H1 (cell line): ENCODE results near the gene MX1. TPM values are rescaled to one million over a fixed set of nuclear protein-coding genes. Genes with fewer than 3 reads are reported as not detected.

ENCODE experiments used
- CTCF ChIA-PET: fragments of 300-600 bp; sonication (Branson Sonifier 250); formaldehyde crosslinking; loops from one replicate; lab custom pipeline; 2021; ENCODE audit not compliant: partially characterized antibody; lab: Charles Lee
- POLR2A ChIA-PET: fragments of 300-600 bp; sonication (Branson Sonifier 250); formaldehyde crosslinking; loops from one replicate; lab custom pipeline; 2021; ENCODE audit warnings: inconsistent platforms; ENCODE audit not compliant: partially characterized antibody; lab: Charles Lee
- DNase-seq, 2 experiments: peaks; one replicate each; pipeline versions ENCODE4 v3.0.0 to v3.0.0-alpha.2; 2010 to 2022; ENCODE audit warnings: low spot score in 2 of 2, low read depth in 1 of 2, mixed read lengths in 1 of 2
- FAIRE-seq: peaks from 2 replicates; lab custom pipeline; 2011; peaks lifted over from hg19 to GRCh38; lab: Jason Lieb, UNC
- H2AFZ ChIP-seq: 2 replicates; pipeline ENCODE4 v1.8.1; 2012; ENCODE audit warnings: low read length, inconsistent platforms
- H2AK5ac ChIP-seq: 2 replicates; pipeline ENCODE4 v1.6.1; 2013; ENCODE audit warnings: low read depth, low read length
- H2BK120ac ChIP-seq: replicated peaks from 2 replicates; pipeline ENCODE3; 2013; ENCODE audit warnings: low read depth, low read length, inconsistent platforms
- H2BK12ac ChIP-seq: 2 replicates; pipeline ENCODE4 v1.6.1; 2013; ENCODE audit warnings: low read depth, low read length
- H2BK15ac ChIP-seq: 2 replicates; pipeline ENCODE4 v1.6.1; 2013; ENCODE audit warnings: low read length
- H2BK20ac ChIP-seq: 2 replicates; pipeline ENCODE4 v1.6.1; 2013; ENCODE audit warnings: low read length
- H2BK5ac ChIP-seq: 2 replicates; pipeline ENCODE4 v1.6.1; 2013; ENCODE audit warnings: low read depth, low read length
- H3K14ac ChIP-seq: 2 replicates; pipeline ENCODE4 v1.6.1; 2013; ENCODE audit warnings: inconsistent platforms; ENCODE audit not compliant: insufficient read length
- H3K18ac ChIP-seq: 2 replicates; pipeline ENCODE4 v1.6.1; 2013; ENCODE audit warnings: low read length; ENCODE audit errors: extremely low read depth
- H3K23ac ChIP-seq: 2 replicates; pipeline ENCODE4 v1.6.1; 2013; ENCODE audit warnings: inconsistent platforms; ENCODE audit not compliant: insufficient read length
- H3K23me2 ChIP-seq: 2 replicates; pipeline ENCODE4 v1.6.1; 2013; ENCODE audit warnings: low read depth, low read length
- H3K27ac ChIP-seq: 2 replicates; pipeline ENCODE4 v1.6.1; 2011; ENCODE audit warnings: low read depth, low read length, inconsistent platforms
- H3K27me3 ChIP-seq, 4 experiments: replicated peaks in 1 of 4; 1 replicate in 1 of 4; 2 replicates in 3 of 4; pipeline versions ENCODE4 v1.6.1 to v1.8.1; 2011 to 2013; ENCODE audit warnings: low read length in 3 of 4, mild to moderate bottlenecking in 3 of 4, inconsistent platforms in 2 of 4, mixed read lengths in 2 of 4, moderate library complexity in 1 of 4; ENCODE audit not compliant: control insufficient read depth in 3 of 4, insufficient read depth in 3 of 4; ENCODE audit errors: extremely low read depth in 1 of 4
- H3K36me3 ChIP-seq, 4 experiments: 2 replicates each; pipeline versions ENCODE4 v1.6.1 to v1.8.1; 2011 to 2013; ENCODE audit warnings: mild to moderate bottlenecking in 4 of 4, low read length in 3 of 4, moderate library complexity in 2 of 4, control low read depth in 1 of 4, inconsistent platforms in 1 of 4; ENCODE audit not compliant: insufficient read depth in 4 of 4, control insufficient read depth in 2 of 4
- H3K4ac ChIP-seq: replicated peaks from 2 replicates; pipeline ENCODE3; 2013; ENCODE audit warnings: low read length, low read depth, mixed read lengths, inconsistent platforms; ENCODE audit not compliant: insufficient read length
- H3K4me1 ChIP-seq, 4 experiments: replicated peaks in 1 of 4; 1 replicate in 1 of 4; 2 replicates in 3 of 4; pipeline versions ENCODE4 v1.6.1 to v1.8.1; 2011 to 2013; ENCODE audit warnings: low read length in 3 of 4, inconsistent platforms in 2 of 4, mixed read lengths in 1 of 4; ENCODE audit not compliant: insufficient read depth in 4 of 4, control insufficient read depth in 3 of 4
- H3K4me2 ChIP-seq, 2 experiments: 2 replicates each; pipeline versions ENCODE4 v1.6.1 to v1.8.1; 2011 to 2013; ENCODE audit warnings: low read depth in 2 of 2, low read length in 2 of 2, control low read depth in 1 of 2, inconsistent platforms in 1 of 2, mild to moderate bottlenecking in 1 of 2; ENCODE audit not compliant: insufficient read depth in 1 of 2
- H3K4me3 ChIP-seq, 4 experiments: fragments of 200-600, 300-600 bp in 1 of 4; sonication (generic), shearing (Covaris generic), sonication (Bioruptor Twin) in 1 of 4; 2 replicates each; pipeline versions ENCODE4 v1.5.1 to v1.8.1; 2011 to 2016; ENCODE audit warnings: low read length in 4 of 4, low read depth in 3 of 4, control low read depth in 2 of 4, inconsistent platforms in 2 of 4, mild to moderate bottlenecking in 2 of 4, mixed read lengths in 1 of 4, moderate library complexity in 1 of 4; ENCODE audit not compliant: insufficient read depth in 2 of 4; ENCODE audit errors: extremely low read depth in 1 of 4
- H3K56ac ChIP-seq: replicated peaks from 2 replicates; pipeline ENCODE3; 2013; ENCODE audit warnings: low read depth, mild to moderate bottlenecking, mixed read lengths, low read length, inconsistent platforms; ENCODE audit not compliant: insufficient read length
- H3K79me1 ChIP-seq: 2 replicates; pipeline ENCODE4 v1.6.1; 2013; ENCODE audit warnings: low read depth, low read length, control low read depth
- H3K79me2 ChIP-seq, 2 experiments: 2 replicates each; pipeline versions ENCODE4 v1.6.1 to v1.8.1; 2012 to 2013; ENCODE audit warnings: low read length in 2 of 2, mild to moderate bottlenecking in 2 of 2, inconsistent platforms in 1 of 2; ENCODE audit not compliant: insufficient read depth in 2 of 2, control insufficient read depth in 1 of 2
- H3K9ac ChIP-seq, 4 experiments: replicated peaks in 1 of 4; 1 replicate in 1 of 4; 2 replicates in 3 of 4; pipeline versions ENCODE4 v1.6.1 to v1.8.1; 2011 to 2013; ENCODE audit warnings: low read depth in 3 of 4, low read length in 3 of 4, control low read depth in 2 of 4, mild to moderate bottlenecking in 2 of 4, moderate library complexity in 2 of 4, inconsistent platforms in 1 of 4; ENCODE audit errors: extremely low read depth in 1 of 4
- H3K9me3 ChIP-seq, 2 experiments: 2 replicates each; pipeline versions ENCODE4 v1.6.1 to v1.8.1; 2012 to 2013; ENCODE audit warnings: mild to moderate bottlenecking in 2 of 2, moderate library complexity in 2 of 2, control low read depth in 1 of 2, inconsistent platforms in 1 of 2, low read depth in 1 of 2, low read length in 1 of 2, mixed read lengths in 1 of 2; ENCODE audit not compliant: insufficient read depth in 2 of 2
- H4K20me1 ChIP-seq, 2 experiments: replicated peaks in 1 of 2; 2 replicates each; pipeline versions ENCODE3 to v1.8.1; 2011 to 2013; ENCODE audit warnings: inconsistent platforms in 2 of 2, low read length in 2 of 2, mild to moderate bottlenecking in 1 of 2; ENCODE audit not compliant: insufficient read depth in 2 of 2, control insufficient read depth in 1 of 2
- H4K5ac ChIP-seq: 2 replicates; pipeline ENCODE4 v1.6.1; 2013; ENCODE audit warnings: low read length, low read depth, mixed read lengths, inconsistent platforms; ENCODE audit not compliant: insufficient read length
- H4K8ac ChIP-seq: 2 replicates; pipeline ENCODE4 v1.8.0; 2013; ENCODE audit warnings: mild to moderate bottlenecking, moderate library complexity, low read length, inconsistent platforms; ENCODE audit not compliant: insufficient read depth; ENCODE audit errors: extremely low read depth
- H4K91ac ChIP-seq: replicated peaks from 2 replicates; pipeline ENCODE3; 2013; ENCODE audit warnings: low read length, mixed read lengths, inconsistent platforms; ENCODE audit not compliant: insufficient read length
- ATF2 ChIP-seq: IDR thresholded peaks from 2 replicates; pipeline ENCODE4 v1.6.1; 2012; ENCODE audit warnings: low read length, inconsistent platforms
- ATF3 ChIP-seq: IDR thresholded peaks from 2 replicates; pipeline ENCODE4 v1.6.1; 2011; ENCODE audit warnings: low read depth, mild to moderate bottlenecking, low read length; ENCODE audit not compliant: insufficient read depth
- FOSL1 ChIP-seq: IDR thresholded peaks from 2 replicates; pipeline ENCODE4 v1.6.1; 2011; ENCODE audit warnings: mild to moderate bottlenecking, low read depth, low read length, moderate library complexity; ENCODE audit not compliant: insufficient read depth
- JUND ChIP-seq: IDR thresholded peaks from 2 replicates; pipeline ENCODE4 v1.6.1; 2011; ENCODE audit warnings: mild to moderate bottlenecking, improper control_type of control experiment, low read length
- PHF8 ChIP-seq: fragments of 200-600 bp; sonication (generic); conservative IDR thresholded peaks from 2 replicates; pipeline ENCODE4 v1.7.1; 2012; ENCODE audit warnings: low read depth, mild to moderate bottlenecking, inconsistent platforms, low read length, moderate library complexity
- RXRA ChIP-seq: IDR thresholded peaks from 2 replicates; pipeline ENCODE4 v1.6.1; 2011; ENCODE audit warnings: low read depth, mild to moderate bottlenecking, low read length, moderate library complexity; ENCODE audit not compliant: insufficient read depth
- SIN3A ChIP-seq, 2 experiments: IDR thresholded peaks in 1 of 2; conservative IDR thresholded peaks in 1 of 2; 2 replicates each; pipeline ENCODE4 v1.6.1; 2011 to 2012; ENCODE audit warnings: low read length in 2 of 2, improper control_type of control experiment in 1 of 2, low read depth in 1 of 2, mild to moderate bottlenecking in 1 of 2
- TAF1 ChIP-seq: IDR thresholded peaks from 2 replicates; pipeline ENCODE4 v1.6.1; 2011; ENCODE audit warnings: mild to moderate bottlenecking, low read depth, low read length
- TBP ChIP-seq: IDR thresholded peaks from 2 replicates; pipeline ENCODE4 v1.6.1; 2011; ENCODE audit warnings: low read depth, low read length, improper control_type of control experiment
- USF2 ChIP-seq: IDR thresholded peaks from 2 replicates; pipeline ENCODE4 v1.6.1; 2011; ENCODE audit warnings: low read length, improper control_type of control experiment
- WGBS, 2 experiments: shearing (Covaris generic) in 1 of 2; methylation state at CpG; one replicate each; pipeline versions ENCODE4 v1.1.6 to v1.1.7; 2013 to 2015; ENCODE audit warnings: low lambda C conversion rate in 2 of 2, mixed read lengths in 2 of 2, inconsistent platforms in 1 of 2, low coverage in 1 of 2, missing lambda C conversion rate in 1 of 2; ENCODE audit not compliant: insufficient replicate concordance in 2 of 2, insufficient coverage in 1 of 2, insufficient read length in 1 of 2; ENCODE audit errors: extremely low coverage in 1 of 2, missing lambda C conversion rate in 1 of 2; 5-methylcytosine and 5-hydroxymethylcytosine counted together
- polyA plus RNA-seq, 7 experiments: library from polyadenylated mRNA; depleted of rRNA in 3 of 7; stranded (reverse) in 5 of 7; unstranded in 2 of 7; fragments of >200 nt in 5 of 7; fragments of 200-250 nt in 2 of 7; gene quantifications; 1 replicate in 5 of 7; 2 replicates in 1 of 7; 4 replicates in 1 of 7; pipeline versions ENCODE4 v1.2.1 to v1.2.3, GENCODE V29; 2011 to 2013; ENCODE audit warnings: missing spikeins in 2 of 7, mixed read lengths in 2 of 7
- total RNA-seq: library from RNA; stranded (reverse); fragmentation: NEBNext Ultra II Directional; extraction: Animal tissue kit (Norgen Biotek cat#: 25700); gene quantifications from 2 replicates; pipeline ENCODE4 v1.2.1, GENCODE V29; 2021

Gene MX1
- total and polyA plus RNA-seq, 2 of the 8 experiments (the other 6 are each of a cell fraction or from before 2014, with no cell fraction given) = 3.8 to 5.7 TPM

- Histone ChIP-seq H3K18ac (no peak overlapping the region), H4K20me1 (no peaks in the 10 kb centered on the region), H3K23me2 (no peaks in the 10 kb centered on the region), H3K9me3 (no peaks in the 10 kb centered on the region), H3K4me1 (no peaks in the 10 kb centered on the region; a peak in 1 of 7 replicates), H2BK15ac (no peak overlapping the region), H3K27me3 (no peaks in the 10 kb centered on the region; a peak in 1 of 7 replicates), H4K5ac (no peak overlapping the region), H2AFZ (no peak overlapping the region), H3K9ac (no peak overlapping the region), H3K79me1 (no peaks in the 10 kb centered on the region; the same call in 1 of the 2 replicates), H2BK120ac (no peak overlapping the region), H3K4ac (no peak overlapping the region), H2BK20ac (no peak overlapping the region), H2BK5ac (no peak overlapping the region), H4K8ac (0 out of 2 replicates have a peak overlapping the region, but pooled peaks have one; percentile 38), H2AK5ac (no peak overlapping the region), H3K56ac (no peak overlapping the region), H3K27ac (no peak overlapping the region), H3K4me3 (no peak overlapping the region), H3K36me3 (no peaks in the 10 kb centered on the region), H3K23ac (no peak overlapping the region), H3K14ac (no peak overlapping the region), H4K91ac (no peak overlapping the region), H3K79me2 (no peaks in the 10 kb centered on the region), H2BK12ac (no peak overlapping the region), H3K4me2 (no peak overlapping the region)
- POLR2A ChIA-PET = no interaction called here
- no peak for FAIRE-seq
- 96% methylated on average over 12 of the region's 12 CpGs; no CpG with 5 or more reads in 1 of the 2 experiments for WGBS, 2 experiments
- DNase-seq = no peak
- CTCF ChIA-PET = interaction anchor here (0.7 to 5.2 kb wide), 5 partner anchors 10 to 97 kb away, joined by 3 to 45 read pairs (median 5); no protein-coding TSS in a partner anchor
- TF ChIP-seq TBP (no peak), ATF3 (no peak), TAF1 (no peak), ATF2 (no peak), PHF8 (no peak), JUND (no peak), RXRA (no peak), FOSL1 (no peak), USF2 (no peak), SIN3A (conservative IDR thresholded peaks at IDR 0.05 in 1 of 2, IDR thresholded peaks at IDR 0.05 in 1 of 2; ENCODE audit: low read depth in 1 of 2, low read length in 2 of 2) (no peak)
Observed at GRCh38 chr21:41379901-41380300, 46.1 kb upstream of the MX1 start.
